CD8-positive, alpha-beta memory T cell (primary cell): ENCODE data around the gene KLRK1. TPM values are rescaled to one million over a fixed set of nuclear protein-coding genes. Genes with fewer than 3 reads are reported as not detected.
"Not testable (repeated sequence)": the region's sequence is repeated elsewhere in the genome, so short reads cannot be mapped to it uniquely, and the experiment has no call there.

Source experiments
- CTCF ChIA-PET: fragments of 350-600 bp; sonication (Branson Sonifier 250); formaldehyde crosslinking; loops from one replicate; lab custom pipeline; 2021; ENCODE audit warnings: antibody characterized with exemption; lab: Charles Lee
- POLR2A ChIA-PET: fragments of 350-600 bp; sonication (Branson Sonifier 250); formaldehyde crosslinking; loops from one replicate; lab custom pipeline; 2021; ENCODE audit warnings: antibody characterized with exemption; lab: Charles Lee
- DNase-seq, 5 donors: peaks; one replicate each; pipeline versions ENCODE4 v3.0.0 to v3.0.0-alpha.2; 2020 to 2022; ENCODE audit warnings: mixed read lengths in 1 of 5
- H3K27ac ChIP-seq: one replicate; pipeline ENCODE4 v1.7.0; 2013; ENCODE audit warnings: low read depth, mild to moderate bottlenecking, low read length, moderate library complexity
- H3K27me3 ChIP-seq: 2 replicates; pipeline ENCODE4 v1.7.0; 2013; ENCODE audit warnings: low read length, mild to moderate bottlenecking; ENCODE audit not compliant: insufficient read depth, poor library complexity, severe bottlenecking
- H3K36me3 ChIP-seq: 2 replicates; pipeline ENCODE4 v1.7.0; 2013; ENCODE audit warnings: mild to moderate bottlenecking, low read length, moderate library complexity; ENCODE audit not compliant: insufficient read depth
- H3K4me1 ChIP-seq: 2 replicates; pipeline ENCODE4 v1.7.0; 2013; ENCODE audit warnings: mild to moderate bottlenecking, low read length, moderate library complexity; ENCODE audit not compliant: insufficient read depth
- H3K4me3 ChIP-seq: 2 replicates; pipeline ENCODE4 v1.7.0; 2013; ENCODE audit warnings: mild to moderate bottlenecking, low read length
- H3K9me3 ChIP-seq: 2 replicates; pipeline ENCODE4 v1.7.0; 2013; ENCODE audit warnings: mild to moderate bottlenecking, low read length
- H3K27ac Mint-ChIP-seq, 8 donors: one replicate each; pipeline ENCODE4 v1.8.0; 2020 to 2021; ENCODE audit warnings: mixed read lengths in 8 of 8, mild to moderate bottlenecking in 6 of 8, inconsistent platforms in 3 of 8, moderate library complexity in 3 of 8
- H3K27me3 Mint-ChIP-seq, 2 donors: one replicate each; pipeline ENCODE4 v1.8.0; 2020 to 2021; ENCODE audit warnings: mixed read lengths in 2 of 2, mild to moderate bottlenecking in 1 of 2, moderate library complexity in 1 of 2
- H3K36me3 Mint-ChIP-seq, 3 donors: one replicate each; pipeline ENCODE4 v1.8.0; 2020 to 2021; ENCODE audit warnings: mixed read lengths in 3 of 3, inconsistent platforms in 1 of 3, mild to moderate bottlenecking in 1 of 3
- H3K4me1 Mint-ChIP-seq, 3 donors: one replicate each; pipeline ENCODE4 v1.8.0; 2020 to 2021; ENCODE audit warnings: mixed read lengths in 3 of 3, inconsistent platforms in 1 of 3, mild to moderate bottlenecking in 1 of 3
- H3K4me3 Mint-ChIP-seq, 7 donors: one replicate each; pipeline ENCODE4 v1.8.0; 2020 to 2021; ENCODE audit warnings: mixed read lengths in 7 of 7, mild to moderate bottlenecking in 6 of 7, moderate library complexity in 4 of 7, inconsistent platforms in 2 of 7
- H3K9me3 Mint-ChIP-seq, 5 donors: one replicate each; pipeline ENCODE4 v1.8.0; 2020 to 2022; ENCODE audit warnings: mixed read lengths in 5 of 5, mild to moderate bottlenecking in 3 of 5, moderate library complexity in 2 of 5, inconsistent platforms in 1 of 5
- polyA plus RNA-seq: library from polyadenylated mRNA; unstranded; fragments of 300-500 nt; fragmentation: Illumina TruSeq; gene quantifications from one replicate; pipeline ENCODE4 v1.2.3, GENCODE V29; 2021
- total RNA-seq, 2 experiments: library from RNA; stranded (reverse); gene quantifications; one replicate each; pipeline ENCODE4 v1.2.3, GENCODE V29; 2021

KLRK1 gene
- total and polyA plus RNA-seq, 3 experiments from 2014 or later, result 145 to 562 (median 161) TPM

DNA sequence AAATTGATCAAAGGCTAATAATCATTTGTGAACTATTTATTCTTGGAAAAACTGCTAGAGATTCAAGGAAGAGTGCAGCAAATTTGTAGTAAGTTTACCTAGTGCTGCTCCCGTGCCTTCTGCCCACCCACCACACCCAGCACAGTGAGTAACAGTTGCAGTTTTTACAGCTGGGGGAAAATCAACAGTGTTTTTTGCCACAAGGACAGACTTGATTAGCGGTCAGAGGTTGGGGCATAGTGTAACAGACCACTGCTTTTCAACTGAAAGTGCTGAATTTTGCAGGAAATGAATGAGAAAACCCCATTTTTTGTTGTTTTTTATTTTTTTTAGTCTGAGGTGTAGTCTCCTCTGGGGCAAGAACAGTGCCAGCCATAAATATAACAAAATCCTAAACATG lies 7.5 kb upstream of the KLRK1 start:
- peak overlapping the region; percentile 11 for H3K4me3 ChIP-seq
- peak overlapping the region; percentile 67 to 88 (median 80) for H3K4me3 Mint-ChIP-seq
- no peaks in the 10 kb centered on the region for H3K9me3 Mint-ChIP-seq
- peak in 3 of 5 donors; percentile 41 to 62 (median 45) for DNase-seq
- POLR2A ChIA-PET, result interaction anchor here (0.5 to 4.3 kb wide), 11 partner anchors 10 to 1761 kb away, joined by 3 to 30 read pairs (median 4); no protein-coding TSS in a partner anchor
- peaks cover 38% of the 10 kb centered on the region for H3K4me1 ChIP-seq
- H3K9me3 ChIP-seq, result no peaks in the 10 kb centered on the region
- H3K4me1 Mint-ChIP-seq, result peaks cover 70 to 90% (median 85%) of the 10 kb centered on the region in 3 donors
- H3K27me3 ChIP-seq, result no peaks in the 10 kb centered on the region
- CTCF ChIA-PET, result interaction anchor here (1.2 to 4.4 kb wide), 3 partner anchors 8 to 156 kb away, joined by 3 to 16 read pairs (median 4); no protein-coding TSS in a partner anchor
- H3K36me3 Mint-ChIP-seq, result peaks cover 4 to 45% (median 4%) of the 10 kb centered on the region in 3 donors
- H3K27me3 Mint-ChIP-seq, result no peaks in the 10 kb centered on the region
- peak overlapping the region; percentile 68 to 91 (median 82) for H3K27ac Mint-ChIP-seq
- no peaks in the 10 kb centered on the region for H3K36me3 ChIP-seq
- H3K27ac ChIP-seq, result peak overlapping the region; percentile 99

DNA sequence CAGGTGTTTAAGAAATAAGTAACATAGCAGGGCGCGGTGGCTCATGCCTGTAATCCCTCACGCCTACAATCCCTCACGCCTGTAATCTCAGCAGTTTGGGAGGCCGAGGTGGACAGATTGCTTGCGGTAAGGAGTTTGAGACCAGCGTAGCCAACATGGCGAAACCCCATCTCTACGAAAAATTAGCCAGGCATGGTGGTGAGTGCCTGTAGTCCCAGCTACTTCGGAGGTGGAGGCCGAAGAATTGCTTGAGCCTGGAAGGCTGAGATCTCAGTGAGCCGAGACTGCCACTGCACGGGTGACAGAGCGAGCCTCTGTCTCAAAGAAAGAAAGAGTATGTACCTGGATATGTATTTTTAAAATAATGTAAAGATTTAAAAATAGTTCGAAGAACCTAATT lies 6.3 kb upstream of the KLRK1 start:
- H3K27ac ChIP-seq, result peak overlapping the region; percentile 99
- H3K27me3 Mint-ChIP-seq, H3K36me3 ChIP-seq, H3K4me3 ChIP-seq, H3K9me3 Mint-ChIP-seq, H3K9me3 ChIP-seq, H3K27me3 ChIP-seq, DNase-seq: not testable (repeated sequence)
- H3K4me1 ChIP-seq, result peaks cover 44% of the 10 kb centered on the region
- H3K36me3 Mint-ChIP-seq, result peaks cover 3 to 34% (median 4%) of the 10 kb centered on the region in 3 donors
- ChIA-PET POLR2A (interaction anchor here (0.6 to 4.3 kb wide), 9 partner anchors 9 to 163 kb away, joined by 3 to 30 read pairs (median 5); partner anchors contain the start of gene KLRC4), CTCF (interaction anchor here (1.0 to 4.4 kb wide), 6 partner anchors 9 to 168 kb away, joined by 3 to 16 read pairs (median 4); no protein-coding TSS in a partner anchor)
- H3K4me3 Mint-ChIP-seq, result peak overlapping the region; percentile 33 to 87 (median 77)
- peak overlapping the region; percentile 97 to 100 (median 98) for H3K27ac Mint-ChIP-seq
- H3K4me1 Mint-ChIP-seq, result peaks cover 74 to 88% (median 81%) of the 10 kb centered on the region in 3 donors

DNA sequence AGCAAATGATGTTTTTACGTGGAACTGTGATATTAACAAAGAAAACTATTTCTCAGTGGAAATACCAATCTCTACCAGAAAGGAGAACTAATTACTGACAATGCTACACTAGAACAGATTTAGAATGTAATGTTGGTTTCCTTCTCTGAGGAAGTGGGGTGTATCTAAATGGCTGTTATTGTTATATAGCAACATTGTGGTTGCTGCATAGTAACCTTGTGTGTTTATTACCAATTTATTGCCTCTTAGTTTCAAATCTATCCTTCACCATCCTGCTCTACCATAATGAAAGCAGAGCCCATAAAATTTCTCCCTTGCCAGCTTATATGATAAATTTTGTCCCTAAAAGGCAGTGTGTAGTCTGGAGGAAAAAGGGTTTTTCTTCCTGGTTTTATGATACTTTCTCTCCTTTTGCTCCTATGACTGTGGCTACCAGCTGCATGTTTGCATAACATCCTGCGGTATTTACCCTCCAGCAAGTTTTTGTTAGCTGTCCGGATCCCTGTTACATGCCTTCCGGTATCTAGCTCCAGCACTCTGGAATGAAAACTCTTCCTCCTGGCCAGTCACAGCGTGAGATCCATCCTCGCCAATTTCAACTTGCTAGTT lies 5.7 kb upstream of the KLRK1 start:
- H3K4me1 ChIP-seq, result peaks cover 44% of the 10 kb centered on the region
- CTCF ChIA-PET, result interaction anchor here (1.0 to 4.4 kb wide), 6 partner anchors 10 to 169 kb away, joined by 3 to 16 read pairs (median 4); no protein-coding TSS in a partner anchor
- H3K27ac Mint-ChIP-seq, result peak overlapping the region; percentile 97 to 100 (median 98)

DNA sequence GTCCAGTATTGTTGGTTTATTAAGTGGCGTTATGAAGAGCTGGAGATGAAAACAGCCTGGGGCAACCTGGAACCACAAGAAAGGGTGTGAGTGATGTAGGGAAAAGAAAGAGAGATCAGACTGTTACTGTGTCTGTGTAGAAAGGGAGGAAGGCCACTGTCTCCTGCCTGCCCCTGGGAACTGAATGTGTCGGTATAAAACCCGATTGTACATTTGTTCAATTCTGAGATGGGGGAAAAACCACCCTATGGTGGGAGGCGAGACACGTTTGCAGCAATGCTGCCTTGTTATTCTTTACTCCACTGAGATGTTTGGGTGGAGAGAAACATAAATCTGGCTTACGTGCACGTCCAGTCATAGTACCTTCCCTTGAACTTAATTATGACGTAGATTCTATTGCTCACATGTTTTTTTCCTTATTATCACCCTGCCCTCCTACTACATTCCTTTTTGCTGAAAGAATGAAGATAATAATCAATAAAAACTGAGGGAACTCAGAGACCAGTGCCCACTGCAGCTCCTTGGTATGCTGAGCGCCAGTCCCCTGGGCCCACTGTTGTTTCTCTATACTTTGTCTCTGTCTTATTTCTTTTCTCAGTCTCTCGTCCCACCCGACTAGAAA lies 4.8 kb upstream of the KLRK1 start:
- Mint-ChIP-seq H3K4me1 (peaks cover 70 to 85% (median 74%) of the 10 kb centered on the region in 3 donors), H3K4me3 (peak overlapping the region; percentile 75 to 87 (median 77)), H3K27ac (peak overlapping the region; percentile 97 to 100 (median 98)), H3K36me3 (peaks cover 0 to 25% (median 4%) of the 10 kb centered on the region in 3 donors)
- Histone ChIP-seq H3K27ac (peak overlapping the region; percentile 99), H3K4me1 (peaks cover 39% of the 10 kb centered on the region)
- not testable (repeated sequence) for H3K9me3 ChIP-seq, H3K27me3 Mint-ChIP-seq, H3K9me3 Mint-ChIP-seq, H3K27me3 ChIP-seq, H3K4me3 ChIP-seq, H3K36me3 ChIP-seq
- ChIA-PET CTCF (interaction anchor here (1.2 to 4.4 kb wide), 5 partner anchors 9 to 169 kb away, joined by 3 to 16 read pairs (median 4); no protein-coding TSS in a partner anchor), POLR2A (interaction anchor here (0.7 to 4.3 kb wide), 8 partner anchors 8 to 165 kb away, joined by 3 to 30 read pairs (median 4); no protein-coding TSS in a partner anchor)
- peak; percentile 38 to 88 (median 78) for DNase-seq

More for the DNA sequence above, 5.7 kb upstream of the KLRK1 start:
- H3K27me3 ChIP-seq, result no peaks in the 10 kb centered on the region
- DNase-seq, result peak in 3 of 5 donors; percentile 52 to 84 (median 79)
- POLR2A ChIA-PET, result interaction anchor here (0.6 to 4.3 kb wide), 9 partner anchors 9 to 164 kb away, joined by 3 to 30 read pairs (median 5); partner anchors contain the start of gene KLRC4
- H3K36me3 Mint-ChIP-seq, result peaks cover 0 to 30% (median 4%) of the 10 kb centered on the region in 3 donors
- H3K9me3 Mint-ChIP-seq, result no peaks in the 10 kb centered on the region
- H3K27me3 Mint-ChIP-seq, result no peaks in the 10 kb centered on the region
- peak overlapping the region; percentile 56 for H3K4me3 ChIP-seq
- no peaks in the 10 kb centered on the region for H3K36me3 ChIP-seq
- H3K4me3 Mint-ChIP-seq, result peak overlapping the region; percentile 75 to 87 (median 77)
- H3K9me3 ChIP-seq, result no peaks in the 10 kb centered on the region
- peak overlapping the region; percentile 99 for H3K27ac ChIP-seq
- peaks cover 70 to 83% (median 77%) of the 10 kb centered on the region in 3 donors for H3K4me1 Mint-ChIP-seq

GRCh38 chr12:10393291-10393690 lies 3.5 kb upstream of the KLRK1 start:
- peak overlapping the region; percentile 20 for H3K4me3 ChIP-seq
- Mint-ChIP-seq H3K27ac (peak overlapping the region; percentile 86 to 99 (median 98)), H3K9me3 (no peaks in the 10 kb centered on the region), H3K27me3 (no peaks in the 10 kb centered on the region), H3K4me3 (peak overlapping the region; percentile 2 to 56 (median 46)), H3K36me3 (peaks cover 0 to 32% (median 11%) of the 10 kb centered on the region in 3 donors), H3K4me1 (peaks cover 64 to 78% (median 66%) of the 10 kb centered on the region in 3 donors)
- H3K27me3 ChIP-seq, result no peaks in the 10 kb centered on the region
- H3K9me3 ChIP-seq, result no peaks in the 10 kb centered on the region
- peaks cover 39% of the 10 kb centered on the region for H3K4me1 ChIP-seq
- ChIA-PET CTCF (interaction anchor here (1.2 to 3.5 kb wide), 2 partner anchors 27 to 157 kb away, joined by 4 to 24 read pairs; no protein-coding TSS in a partner anchor), POLR2A (interaction anchor here (1.0 to 1.5 kb wide), 6 partner anchors 12 to 28 kb away, joined by 3 to 9 read pairs (median 4); no protein-coding TSS in a partner anchor)
- no peak overlapping the region for H3K27ac ChIP-seq
- DNase-seq, result no peak
- no peaks in the 10 kb centered on the region for H3K36me3 ChIP-seq

GRCh38 chr12:10392394-10392930 lies 2.6 kb upstream of the KLRK1 start:
- Histone ChIP-seq H3K36me3 (no peaks in the 10 kb centered on the region), H3K9me3 (no peaks in the 10 kb centered on the region), H3K27ac (peak overlapping the region; percentile 54), H3K4me1 (peaks cover 39% of the 10 kb centered on the region), H3K4me3 (no peak overlapping the region), H3K27me3 (no peaks in the 10 kb centered on the region)
- POLR2A ChIA-PET, result interaction anchor here (0.6 to 1.5 kb wide), 8 partner anchors 11 to 167 kb away, joined by 3 to 9 read pairs (median 3); partner anchors contain the start of gene KLRC4
- no peaks in the 10 kb centered on the region for H3K27me3 Mint-ChIP-seq
- DNase-seq, result peak in 4 of 5 donors; percentile 38 to 73 (median 54)
- peak overlapping the region; percentile 74 to 90 (median 81) for H3K4me3 Mint-ChIP-seq
- CTCF ChIA-PET, result interaction anchor here (0.7 to 3.5 kb wide), 5 partner anchors 15 to 166 kb away, joined by 3 to 24 read pairs (median 4); no protein-coding TSS in a partner anchor
- H3K36me3 Mint-ChIP-seq, result peaks cover 0 to 35% (median 13%) of the 10 kb centered on the region in 3 donors
- peak overlapping the region; percentile 89 to 99 (median 98) for H3K27ac Mint-ChIP-seq
- no peaks in the 10 kb centered on the region for H3K9me3 Mint-ChIP-seq
- peaks cover 57 to 69% (median 57%) of the 10 kb centered on the region in 3 donors for H3K4me1 Mint-ChIP-seq

- ChIA-PET POLR2A (interaction anchor here (0.7 to 1.2 kb wide), 6 partner anchors 12 to 222 kb away, joined by 3 to 6 read pairs (median 3); no protein-coding TSS in a partner anchor), CTCF (interaction anchor here (1.1 to 3.5 kb wide), 5 partner anchors 16 to 156 kb away, joined by 3 to 24 read pairs (median 3); no protein-coding TSS in a partner anchor)
- H3K4me1 ChIP-seq, result peaks cover 39% of the 10 kb centered on the region
- peak overlapping the region in 3 of 7 donors; percentile 19 to 88 (median 53) for H3K4me3 Mint-ChIP-seq
- peaks cover 5 to 44% (median 14%) of the 10 kb centered on the region in 3 donors for H3K36me3 Mint-ChIP-seq
- peaks cover 51 to 63% (median 52%) of the 10 kb centered on the region in 3 donors for H3K4me1 Mint-ChIP-seq
- H3K27ac Mint-ChIP-seq, result peak overlapping the region in 7 of 8 donors; percentile 47 to 99 (median 89)
- H3K9me3 Mint-ChIP-seq, H3K9me3 ChIP-seq, H3K27ac ChIP-seq, DNase-seq, H3K4me3 ChIP-seq, H3K36me3 ChIP-seq, H3K27me3 ChIP-seq, H3K27me3 Mint-ChIP-seq: not testable (repeated sequence)
Observed at GRCh38 chr12:10390991-10391390, 1.1 kb upstream of the KLRK1 start.
